Upper lobe of left lung (tissue), 4 donors: ENCODE measurements around the gene NACA2.

Experiments
- EP300 ChIP-seq, 4 donors: sonication (generic); formaldehyde crosslinking; IDR thresholded peaks; one replicate each; pipeline ENCODE4 v1.5.1; 2017; ENCODE audit warnings: antibody characterized with exemption in 4 of 4, control low read depth in 2 of 4
- POLR2A ChIP-seq, 4 donors: fragments of 450-650 bp; IDR thresholded peaks; one replicate each; pipeline ENCODE4 v1.5.1; 2016 to 2017; ENCODE audit warnings: antibody characterized with exemption in 4 of 4, mild to moderate bottlenecking in 2 of 4
- POLR2AphosphoS5 ChIP-seq, 2 donors: sonication (generic); formaldehyde crosslinking; IDR thresholded peaks; one replicate each; pipeline ENCODE4 v1.5.1; 2017; ENCODE audit warnings: antibody characterized with exemption in 2 of 2
- TF ChIP-seq, protein P1 (sequence below), 6 experiments: fragments of 450-650 bp in 4 of 6; fragments of 200-600 bp in 2 of 6; sonication (generic) in 2 of 6; IDR thresholded peaks; one replicate each; pipeline ENCODE4 v1.5.1; 2016 to 2019; ENCODE audit warnings: antibody characterized with exemption in 6 of 6

DNA sequence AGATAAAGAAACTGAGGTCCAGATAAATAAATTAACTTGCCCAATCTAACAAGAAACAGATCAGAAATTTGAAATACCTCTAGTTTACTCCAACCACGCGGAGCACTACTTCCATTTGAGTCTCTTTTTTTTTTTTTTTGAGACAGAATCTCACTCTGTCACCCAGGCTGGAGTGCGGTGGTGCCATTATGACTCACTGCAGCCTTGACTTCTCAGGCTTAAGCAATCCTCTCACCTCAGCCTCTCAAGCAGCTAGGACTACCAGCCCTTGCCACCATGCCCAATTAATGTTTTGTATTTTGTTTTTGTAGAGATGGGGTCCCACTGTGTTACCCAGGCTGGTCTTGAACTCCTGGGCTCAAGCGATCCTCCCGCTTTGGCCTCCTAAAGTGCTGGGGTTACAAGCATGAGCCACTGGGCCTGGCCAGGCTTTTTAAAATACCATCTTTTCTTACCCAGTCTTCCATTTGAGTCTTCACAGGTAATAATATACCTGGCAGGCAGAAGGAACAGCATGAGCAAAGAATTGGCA lies 3.3 kb upstream of the NACA2 start:
- TF ChIP-seq, protein P1, sequence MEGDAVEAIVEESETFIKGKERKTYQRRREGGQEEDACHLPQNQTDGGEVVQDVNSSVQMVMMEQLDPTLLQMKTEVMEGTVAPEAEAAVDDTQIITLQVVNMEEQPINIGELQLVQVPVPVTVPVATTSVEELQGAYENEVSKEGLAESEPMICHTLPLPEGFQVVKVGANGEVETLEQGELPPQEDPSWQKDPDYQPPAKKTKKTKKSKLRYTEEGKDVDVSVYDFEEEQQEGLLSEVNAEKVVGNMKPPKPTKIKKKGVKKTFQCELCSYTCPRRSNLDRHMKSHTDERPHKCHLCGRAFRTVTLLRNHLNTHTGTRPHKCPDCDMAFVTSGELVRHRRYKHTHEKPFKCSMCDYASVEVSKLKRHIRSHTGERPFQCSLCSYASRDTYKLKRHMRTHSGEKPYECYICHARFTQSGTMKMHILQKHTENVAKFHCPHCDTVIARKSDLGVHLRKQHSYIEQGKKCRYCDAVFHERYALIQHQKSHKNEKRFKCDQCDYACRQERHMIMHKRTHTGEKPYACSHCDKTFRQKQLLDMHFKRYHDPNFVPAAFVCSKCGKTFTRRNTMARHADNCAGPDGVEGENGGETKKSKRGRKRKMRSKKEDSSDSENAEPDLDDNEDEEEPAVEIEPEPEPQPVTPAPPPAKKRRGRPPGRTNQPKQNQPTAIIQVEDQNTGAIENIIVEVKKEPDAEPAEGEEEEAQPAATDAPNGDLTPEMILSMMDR (IDR thresholded peaks at IDR 0.05): no peak
- TF ChIP-seq POLR2A (IDR thresholded peaks at IDR 0.05) (no peak), POLR2AphosphoS5 (IDR thresholded peaks at IDR 0.05) (no peak), EP300 (IDR thresholded peaks at IDR 0.05) (no peak)
